NCI-H69 (cell line): ENCODE data around the gene ZNF780B.
A peak's percentile ranks its signal among the peaks of the same experiment; 100 is the strongest.
"Not testable (repeated sequence)": the region's sequence is repeated elsewhere in the genome, so short reads cannot be mapped to it uniquely, and the experiment has no call there.

ENCODE experiments used
- DNase-seq: peaks from one replicate; lab custom pipeline; 2025; lab: John Stamatoyannopoulos, UW

ZNF780B gene

DNA sequence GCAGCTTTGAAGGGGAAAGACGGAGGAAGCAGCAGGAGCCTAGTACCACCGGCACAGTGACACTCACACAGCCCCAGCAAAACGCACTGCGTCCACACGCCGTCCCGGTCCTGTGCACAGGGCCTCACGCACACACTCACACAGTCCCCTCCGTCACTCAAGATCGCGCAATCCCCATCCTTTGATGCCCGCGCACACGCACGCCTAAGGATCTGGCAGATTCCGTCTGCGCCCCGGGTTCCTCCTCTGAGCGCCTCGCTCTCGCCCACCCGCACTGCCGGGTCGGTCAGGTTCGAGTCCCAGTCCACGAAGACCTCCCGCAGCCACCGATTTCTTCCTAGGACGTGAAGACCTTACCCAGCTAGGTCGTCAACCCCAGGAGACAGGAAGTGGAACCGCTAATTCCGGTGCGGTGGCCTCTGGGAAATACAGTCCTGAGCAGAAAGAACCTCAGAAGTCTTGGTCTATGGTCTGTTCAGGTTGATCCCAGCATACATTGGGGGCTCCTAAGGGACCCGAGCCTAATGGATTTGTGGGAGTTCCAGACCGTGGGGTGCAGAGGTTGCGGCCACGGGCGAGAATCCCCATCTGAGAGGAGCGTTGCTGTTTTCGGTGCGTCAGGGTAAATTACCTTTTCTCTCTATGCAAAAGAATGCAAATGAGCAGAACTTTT is at the start of gene ZNF780B:
Gene ZNF780B (minus strand): TSS at position 400 of the 673 bp plus-strand sequence. CDS start 5,899 bp downstream, outside the sequence.
- DNase-seq: peak; percentile 89

- DNase-seq: no peak
These were observed 48.7 kb upstream of the ZNF780B start for GRCh38 chr19:40104754-40105153.

DNA sequence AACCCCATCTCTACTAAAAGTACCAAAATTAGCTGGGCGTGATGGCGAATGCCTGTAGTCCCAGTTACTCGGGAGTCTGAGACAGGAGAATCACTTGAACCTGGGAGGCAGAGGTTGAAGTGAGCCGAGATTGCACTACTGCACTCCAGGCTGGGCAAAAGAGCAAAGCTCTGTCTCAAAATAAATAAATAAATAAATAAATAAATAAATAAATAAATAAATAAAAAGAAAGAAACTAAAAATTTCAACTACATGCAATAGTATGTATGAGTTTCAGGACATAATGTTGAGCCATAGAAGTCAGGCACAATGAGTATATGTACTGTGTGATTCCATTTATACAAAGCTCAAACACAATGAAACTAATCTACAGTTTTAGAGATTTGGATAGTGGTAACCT is 47.6 kb upstream of the ZNF780B start:
- DNase-seq: no peak

DNA sequence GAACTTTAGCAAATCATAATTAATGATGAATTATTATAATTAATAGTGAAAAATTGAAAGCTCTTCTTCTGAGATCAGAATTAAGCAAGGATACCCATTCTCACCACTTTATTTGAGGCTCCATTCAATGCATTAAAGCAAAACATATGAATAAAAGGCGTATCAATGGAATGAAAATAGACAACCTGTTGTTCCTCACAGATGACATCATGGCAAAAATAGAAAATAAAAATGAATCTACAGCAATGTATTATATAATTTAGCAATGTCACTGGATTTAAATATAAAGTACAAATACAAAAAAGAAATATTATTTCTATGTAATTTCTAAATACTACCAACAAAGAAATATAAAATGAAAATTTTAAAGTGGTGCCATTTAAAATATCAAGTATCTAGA is 45.8 kb upstream of the ZNF780B start:
- no peak for DNase-seq

DNA sequence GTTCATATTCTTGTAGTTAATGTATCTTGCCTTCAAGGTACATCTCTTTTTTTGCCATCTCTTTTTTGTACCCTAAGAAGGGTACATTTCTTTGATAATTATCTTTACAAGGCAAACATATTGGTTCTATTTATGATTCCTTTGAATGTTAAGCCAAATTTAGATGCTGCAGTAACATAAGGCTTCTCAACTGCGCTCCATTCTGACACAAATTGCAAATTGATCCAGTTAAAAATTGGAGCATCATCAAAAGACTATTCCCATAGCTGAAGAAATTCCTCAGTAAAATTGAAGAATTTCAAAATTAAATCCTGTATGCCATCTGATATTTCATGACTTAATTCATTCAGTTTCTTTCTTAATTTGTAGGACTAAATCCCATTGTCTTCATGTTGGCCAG is 37.4 kb upstream of the ZNF780B start:
- DNase-seq: no peak

GRCh38 chr19:40091205-40092129 is 35.4 kb upstream of the ZNF780B start:
- peak; percentile 26 for DNase-seq

- DNase-seq: peak; percentile 92
These were observed 34.5 kb upstream of the ZNF780B start, which contains the start of gene ZNF780A for GRCh38 chr19:40090241-40091204. TSS of gene ZNF780A (minus strand) at chr19:40090943. CDS start at chr19:40084753, 6,190 bp downstream.

GRCh38 chr19:40089462-40089861 is 33.4 kb upstream of the ZNF780B start:
- DNase-seq: no peak

GRCh38 chr19:40088299-40089047 is 32.4 kb upstream of the ZNF780B start:
- DNase-seq: no peak

GRCh38 chr19:40084948-40085347 is 28.9 kb upstream of the ZNF780B start:
- no peak for DNase-seq

DNA sequence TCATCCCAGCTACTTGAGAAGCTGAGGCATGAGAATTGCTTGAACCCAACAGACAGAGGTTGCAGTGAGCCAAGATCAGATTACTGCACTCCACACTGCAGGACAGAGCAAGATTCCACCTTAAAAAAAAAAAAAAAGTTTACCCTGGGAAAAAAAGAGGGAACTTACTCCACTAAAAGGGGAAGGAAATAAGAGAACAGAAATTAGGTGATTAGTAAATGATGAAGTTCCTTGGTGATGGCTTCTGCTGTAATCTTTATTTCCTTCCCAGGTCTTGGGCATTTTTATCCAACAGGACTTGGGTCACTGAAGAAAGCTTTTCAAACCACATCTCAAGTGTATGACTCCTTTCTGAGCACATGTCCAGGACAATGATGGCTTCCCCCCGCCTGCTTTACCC is 25.4 kb upstream of the ZNF780B start:
- no peak for DNase-seq

DNA sequence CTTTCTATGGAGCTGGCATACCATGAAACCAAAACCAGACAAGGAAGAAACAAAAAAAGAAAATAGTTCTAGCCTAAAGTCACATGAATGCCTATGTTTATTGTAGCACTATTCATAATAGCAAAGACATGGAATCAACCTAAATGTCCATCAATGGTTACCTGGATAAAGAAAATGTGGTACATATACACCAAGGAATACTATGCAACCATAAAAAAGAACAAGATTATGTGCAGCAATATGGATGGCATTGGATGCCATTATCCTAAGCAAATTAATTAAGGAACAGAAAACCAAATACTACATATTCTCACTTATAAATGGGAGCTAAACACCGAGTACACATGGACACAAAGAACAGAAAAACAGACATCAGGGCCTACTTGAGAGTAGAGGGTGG is 24.3 kb upstream of the ZNF780B start:
- DNase-seq: no peak

- no peak for DNase-seq
These were observed 22.3 kb upstream of the ZNF780B start for GRCh38 chr19:40078377-40078776.

GRCh38 chr19:40070058-40070457 is 14.0 kb upstream of the ZNF780B start:
- no peak for DNase-seq

GRCh38 chr19:40059624-40060023 is 3.6 kb upstream of the ZNF780B start:
- DNase-seq: no peak

- no peak for DNase-seq
These were observed 1.1 kb upstream of the ZNF780B start for GRCh38 chr19:40057166-40057565.

- no peak for DNase-seq
These were observed 474 bp upstream of the ZNF780B start for GRCh38 chr19:40056505-40056904.

GRCh38 chr19:40055049-40055448 is 982 bp downstream of the ZNF780B start:
- no peak for DNase-seq

DNA sequence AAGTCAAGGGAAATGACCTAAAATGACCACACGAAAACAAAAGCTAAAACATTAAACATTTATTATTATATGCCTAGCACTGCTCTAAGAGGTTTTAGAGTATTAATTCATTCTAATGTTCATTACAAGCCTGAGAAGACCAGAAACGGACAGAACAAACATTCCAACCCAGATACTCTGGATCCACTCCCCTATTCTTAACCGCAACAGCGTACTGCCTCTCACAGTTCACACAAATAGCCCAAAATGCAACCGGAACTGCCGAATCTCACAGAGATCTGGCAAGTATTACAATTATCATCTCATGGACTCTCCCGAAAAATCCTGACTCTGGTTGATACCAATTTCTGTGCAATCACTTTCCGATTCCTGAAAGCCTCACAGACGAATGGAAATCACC is 1.4 kb downstream of the ZNF780B start:
- no peak for DNase-seq

GRCh38 chr19:40053491-40053890 is 2.5 kb downstream of the ZNF780B start:
- no peak for DNase-seq

- DNase-seq: not testable (repeated sequence)
These were observed 14.3 kb downstream of the ZNF780B start for GRCh38 chr19:40041718-40042117.
